ENCODE results near the gene USF2. TPM values are rescaled to one million over a fixed set of nuclear protein-coding genes. Genes with fewer than 3 reads are reported as not detected.

USF2 gene
- total RNA-seq, 2 donors from 2014 or later, result 107 to 151 TPM

DNA sequence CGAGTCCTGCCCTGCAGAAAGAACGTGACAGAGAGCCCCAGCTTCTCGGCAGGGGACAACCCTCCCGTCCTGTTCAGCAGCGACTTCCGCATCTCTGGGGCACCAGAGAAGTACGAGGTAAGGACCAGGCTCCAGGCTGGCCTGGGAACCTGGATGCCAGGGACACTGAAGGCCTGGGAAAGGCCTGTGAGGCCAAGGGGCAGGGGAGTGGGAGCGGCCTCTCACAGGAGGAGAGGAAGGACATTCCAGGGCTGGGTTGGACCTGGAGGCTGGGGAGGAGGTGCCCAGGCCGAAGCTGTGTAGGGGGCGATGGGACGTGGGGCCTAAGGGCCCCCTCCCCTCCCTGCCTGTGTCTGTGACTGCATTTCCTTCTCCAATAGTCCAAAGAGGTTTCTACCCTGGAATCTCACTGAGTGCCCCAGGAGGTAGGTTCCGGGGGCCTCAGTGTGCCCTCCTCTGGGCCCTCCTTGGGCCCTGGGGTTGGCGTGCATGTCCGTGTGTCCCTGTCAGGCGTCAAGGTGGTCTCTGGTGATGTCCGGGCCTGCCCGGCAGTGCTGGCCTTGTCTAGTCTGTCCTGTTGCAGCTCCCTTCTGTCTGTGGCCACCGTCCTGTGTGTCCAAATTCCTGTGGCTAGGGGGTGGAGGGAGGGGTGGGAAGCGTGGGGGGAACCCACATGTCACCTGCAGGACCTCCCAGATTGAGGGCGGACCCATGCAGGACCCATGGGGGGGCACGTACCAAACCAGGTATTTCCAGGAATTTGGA lies 43.3 kb downstream of the USF2 start:
- Histone ChIP-seq H3K4me3 (no peak overlapping the region), H3K9me3 (no peaks in the 10 kb centered on the region), H3K27ac (no peak overlapping the region), H3K27me3 (replicated peaks; ENCODE audit: insufficient read depth) (no peaks in the 10 kb centered on the region), H3K4me1 (replicated peaks) (no peaks in the 10 kb centered on the region), H3K36me3 (no peaks in the 10 kb centered on the region)
- WGBS, result 75% methylated on average over 20 of the region's 21 CpGs
- DNase-seq (ENCODE audit: low spot score), result no peak
- intact Hi-C loops (cut with DNase I), result no loop called here
- TF ChIP-seq POLR2AphosphoS5 (IDR thresholded peaks at IDR 0.05) (no peak), POLR2A (IDR thresholded peaks at IDR 0.05) (no peak)
- TF ChIP-seq, protein P1, sequence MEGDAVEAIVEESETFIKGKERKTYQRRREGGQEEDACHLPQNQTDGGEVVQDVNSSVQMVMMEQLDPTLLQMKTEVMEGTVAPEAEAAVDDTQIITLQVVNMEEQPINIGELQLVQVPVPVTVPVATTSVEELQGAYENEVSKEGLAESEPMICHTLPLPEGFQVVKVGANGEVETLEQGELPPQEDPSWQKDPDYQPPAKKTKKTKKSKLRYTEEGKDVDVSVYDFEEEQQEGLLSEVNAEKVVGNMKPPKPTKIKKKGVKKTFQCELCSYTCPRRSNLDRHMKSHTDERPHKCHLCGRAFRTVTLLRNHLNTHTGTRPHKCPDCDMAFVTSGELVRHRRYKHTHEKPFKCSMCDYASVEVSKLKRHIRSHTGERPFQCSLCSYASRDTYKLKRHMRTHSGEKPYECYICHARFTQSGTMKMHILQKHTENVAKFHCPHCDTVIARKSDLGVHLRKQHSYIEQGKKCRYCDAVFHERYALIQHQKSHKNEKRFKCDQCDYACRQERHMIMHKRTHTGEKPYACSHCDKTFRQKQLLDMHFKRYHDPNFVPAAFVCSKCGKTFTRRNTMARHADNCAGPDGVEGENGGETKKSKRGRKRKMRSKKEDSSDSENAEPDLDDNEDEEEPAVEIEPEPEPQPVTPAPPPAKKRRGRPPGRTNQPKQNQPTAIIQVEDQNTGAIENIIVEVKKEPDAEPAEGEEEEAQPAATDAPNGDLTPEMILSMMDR (IDR thresholded peaks at IDR 0.05), result no peak

DNA sequence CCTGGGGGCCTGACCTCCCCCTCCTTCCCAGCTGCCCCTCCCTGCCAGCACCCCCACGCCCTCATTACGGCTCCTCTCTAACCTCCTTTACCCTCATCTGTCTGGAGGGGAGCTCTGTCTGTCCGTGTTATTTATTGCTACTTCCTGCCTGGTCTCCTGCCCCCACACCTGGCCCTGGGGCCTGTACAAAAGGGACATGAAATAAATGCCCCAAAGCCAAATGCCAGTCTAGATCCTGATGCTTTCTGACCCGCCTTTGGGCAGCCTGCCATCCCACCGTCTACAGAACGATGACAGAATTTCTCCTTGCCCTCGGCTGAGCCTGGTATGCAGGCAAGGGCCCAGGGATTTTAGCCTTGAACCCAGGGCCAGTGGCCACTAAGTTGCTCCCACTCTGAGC lies 44.8 kb downstream of the USF2 start:
- no peaks in the 10 kb centered on the region for H3K36me3 ChIP-seq
- H3K27me3 ChIP-seq (replicated peaks; ENCODE audit: insufficient read depth), result no peaks in the 10 kb centered on the region
- DNase-seq (ENCODE audit: low spot score), result no peak
- no peaks in the 10 kb centered on the region for H3K4me1 ChIP-seq (replicated peaks)
- H3K27ac ChIP-seq, result no peak overlapping the region
- H3K9me3 ChIP-seq, result no peaks in the 10 kb centered on the region
- no peak overlapping the region for H3K4me3 ChIP-seq
- intact Hi-C loops (cut with DNase I), result no loop called here
- 45% methylated on average over 7 of the region's 7 CpGs for whole genome bisulfite sequencing
- TF ChIP-seq POLR2A (IDR thresholded peaks at IDR 0.05), result no peak
- TF ChIP-seq, protein P1 (IDR thresholded peaks at IDR 0.05), result no peak

DNA sequence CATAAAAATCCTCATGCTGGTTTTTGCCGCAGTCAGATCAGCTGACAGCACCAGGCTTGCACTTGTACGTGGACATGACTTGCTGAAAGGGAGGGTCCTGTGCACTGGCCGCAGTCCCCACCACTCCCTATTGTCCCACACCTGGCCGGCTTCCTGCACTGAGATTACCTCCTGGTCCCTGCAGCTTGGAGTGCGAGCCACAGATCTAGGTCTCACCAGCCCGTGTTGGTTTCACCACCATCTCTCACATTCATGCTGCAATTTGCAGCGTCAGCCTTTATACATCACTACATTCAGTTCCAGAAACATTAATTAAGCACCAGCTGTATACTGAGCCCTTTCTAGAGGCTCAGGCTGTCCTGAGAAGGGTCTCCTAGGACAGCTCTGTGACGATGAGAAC lies 45.3 kb downstream of the USF2 start:
- Histone ChIP-seq H3K27me3 (replicated peaks; ENCODE audit: insufficient read depth) (no peaks in the 10 kb centered on the region), H3K27ac (no peak overlapping the region), H3K36me3 (no peaks in the 10 kb centered on the region), H3K4me3 (no peak overlapping the region), H3K4me1 (replicated peaks) (no peaks in the 10 kb centered on the region), H3K9me3 (no peaks in the 10 kb centered on the region)
- intact Hi-C loops (cut with DNase I), result no loop called here
- no peak for TF ChIP-seq POLR2A (IDR thresholded peaks at IDR 0.05)
- TF ChIP-seq POLR2AphosphoS5 (IDR thresholded peaks at IDR 0.05), result no peak
- TF ChIP-seq, protein P1 (IDR thresholded peaks at IDR 0.05), result no peak
- 81% methylated on average over 8 of the region's 8 CpGs for WGBS
- DNase-seq (ENCODE audit: low spot score), result no peak

DNA sequence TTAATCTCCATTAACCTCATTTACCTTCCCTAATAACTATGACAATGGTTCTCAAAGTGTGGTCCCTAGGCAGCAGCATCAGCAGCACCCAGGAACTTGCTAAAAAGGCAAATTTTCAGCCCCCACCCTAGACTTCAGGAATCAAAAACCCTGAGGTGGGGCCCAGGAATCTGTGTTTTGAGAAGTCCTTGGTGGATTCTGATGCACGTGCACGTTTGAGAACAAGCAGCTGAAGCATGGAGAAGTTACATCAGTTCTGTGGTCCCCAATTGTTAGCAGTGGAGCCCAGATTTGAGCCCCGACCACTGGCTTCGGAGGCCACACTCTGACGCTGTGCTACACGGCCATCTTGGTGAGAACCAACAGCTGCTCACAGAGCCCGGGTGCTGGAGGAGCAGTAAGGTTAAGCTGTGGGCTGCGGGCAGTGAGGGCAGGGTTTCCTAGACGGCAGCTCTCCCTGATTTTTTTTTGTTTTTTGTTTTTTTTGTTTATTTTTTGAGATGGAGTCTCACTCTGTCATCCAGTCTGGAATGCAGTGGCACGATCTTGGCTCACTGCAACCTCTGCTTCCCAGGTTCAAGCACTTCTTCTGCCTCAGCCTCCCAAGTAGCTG lies 46.2 kb downstream of the USF2 start:
- DNase-seq (ENCODE audit: low spot score), result no peak
- TF ChIP-seq POLR2AphosphoS5 (IDR thresholded peaks at IDR 0.05), result no peak
- Histone ChIP-seq H3K27ac (no peak overlapping the region), H3K4me1 (replicated peaks) (no peaks in the 10 kb centered on the region), H3K27me3 (replicated peaks; ENCODE audit: insufficient read depth) (no peaks in the 10 kb centered on the region), H3K9me3 (no peaks in the 10 kb centered on the region), H3K4me3 (no peak overlapping the region), H3K36me3 (no peaks in the 10 kb centered on the region)
- WGBS, result 85% methylated on average over 10 of the region's 10 CpGs
- intact Hi-C loops (cut with DNase I), result no loop called here

DNA sequence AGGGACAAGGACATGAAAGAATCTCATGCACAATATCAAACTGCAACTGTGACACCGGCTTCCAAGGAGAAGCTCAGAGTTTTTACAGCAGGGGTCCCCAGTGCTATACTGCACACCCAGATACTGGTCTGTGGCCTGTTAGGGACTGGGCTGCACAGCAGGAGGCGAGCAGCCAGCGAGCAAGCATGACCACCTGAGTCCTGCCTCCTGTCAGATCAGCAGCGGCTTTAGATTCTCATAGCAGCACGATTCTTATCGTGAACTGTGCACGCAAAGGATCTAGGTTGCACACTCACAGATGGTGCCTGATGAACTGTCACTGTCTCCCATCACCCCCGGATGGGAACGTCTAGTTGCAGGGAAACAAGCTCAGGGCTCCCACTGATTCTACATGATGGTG lies 47.1 kb downstream of the USF2 start:
- intact Hi-C loops (cut with DNase I), result no loop called here

More for the DNA sequence above, 47.1 kb downstream of the USF2 start:
- Histone ChIP-seq H3K4me3 (no peak overlapping the region), H3K27ac (no peak overlapping the region), H3K36me3 (no peaks in the 10 kb centered on the region), H3K9me3 (no peaks in the 10 kb centered on the region), H3K27me3 (replicated peaks; ENCODE audit: insufficient read depth) (no peaks in the 10 kb centered on the region), H3K4me1 (replicated peaks) (no peaks in the 10 kb centered on the region)
- TF ChIP-seq POLR2A (IDR thresholded peaks at IDR 0.05) (no peak), POLR2AphosphoS5 (IDR thresholded peaks at IDR 0.05) (no peak)
- TF ChIP-seq, protein P1 (IDR thresholded peaks at IDR 0.05), result no peak
- DNase-seq (ENCODE audit: low spot score), result no peak
- WGBS, result 66% methylated on average over 9 of the region's 9 CpGs
